ENCODE measurements around the gene LARGE1. TPM values are rescaled to one million over a fixed set of nuclear protein-coding genes. Genes with fewer than 3 reads are reported as not detected.
A peak's percentile ranks its signal among the peaks of the same experiment; 100 is the strongest.

LARGE1 gene
- total and polyA plus RNA-seq, 5 donors, result 23.8 to 100.0 (median 73.1) TPM

DNA sequence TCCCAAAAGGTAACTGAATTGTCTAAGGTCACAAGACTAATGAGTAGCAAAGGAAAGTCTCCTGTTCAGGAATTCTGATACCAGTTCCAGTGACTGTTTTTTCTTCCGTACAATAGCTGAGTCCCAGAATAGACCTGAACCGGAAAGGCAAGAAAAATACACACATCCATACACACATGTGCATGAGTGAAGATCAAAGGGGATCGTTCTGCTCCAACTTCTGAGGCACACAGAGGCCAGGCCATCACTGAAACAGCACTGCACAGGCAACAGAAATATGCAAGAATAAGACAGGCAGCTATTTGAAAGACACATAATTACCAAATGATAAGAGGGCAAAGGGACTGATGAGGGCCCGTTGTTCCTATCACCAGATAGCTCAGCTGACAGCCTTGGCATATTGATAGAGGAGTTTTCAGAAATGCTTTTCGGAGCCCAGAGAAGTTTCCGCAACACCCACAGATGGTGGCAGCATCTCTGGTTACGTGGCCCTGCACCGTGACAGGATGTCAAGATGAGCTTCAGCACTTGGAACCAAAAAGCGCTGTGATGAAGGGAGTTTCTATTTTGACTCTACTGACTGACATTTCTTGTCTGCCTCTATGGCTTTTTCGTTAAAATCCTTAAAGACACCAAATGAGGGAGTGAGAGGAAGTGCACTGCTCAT lies 280.6 kb downstream of the LARGE1 start:
- peak; percentile 73 to 85 for ATAC-seq
- no peaks in the 10 kb centered on the region for H3K27me3 ChIP-seq (ENCODE audit: control insufficient read depth, insufficient read depth)
- intact Hi-C loops (cut with DNase I), result no loop called here
- DNase-seq, result peak in 1 of 3 donors; percentile 47
- no peaks in the 10 kb centered on the region for H3K9me3 ChIP-seq (ENCODE audit: control insufficient read depth, low read length)
- H3K27ac ChIP-seq (ENCODE audit: low read length), result peak overlapping the region; percentile 23
- H3K4me1 ChIP-seq (ENCODE audit: control insufficient read depth, insufficient read depth, low read length), result no peaks in the 10 kb centered on the region
- WGBS, result 51% methylated on average over 10 of the region's 10 CpGs
- H3K4me3 ChIP-seq (ENCODE audit: low read length), result no peak overlapping the region

DNA sequence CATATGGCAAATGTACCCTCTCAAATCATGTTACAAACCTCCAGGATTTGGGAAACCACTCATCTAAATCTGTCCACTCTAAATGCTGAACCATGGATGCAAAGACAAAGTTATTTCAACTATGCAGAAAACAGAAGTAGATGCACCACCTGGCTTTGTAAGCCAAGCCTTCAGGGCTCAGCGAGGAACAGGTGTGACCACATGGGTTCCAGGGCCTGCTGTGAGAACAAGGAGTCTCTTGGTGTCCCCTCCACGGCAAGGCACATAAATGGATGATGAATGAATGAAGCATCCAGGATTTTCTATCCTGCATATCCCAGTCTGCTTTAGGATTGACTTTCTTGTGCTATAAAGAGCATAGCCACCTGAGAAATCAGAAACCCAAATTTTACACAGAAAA lies 284.5 kb downstream of the LARGE1 start:
- no peak for ATAC-seq
- H3K4me1 ChIP-seq (ENCODE audit: control insufficient read depth, insufficient read depth, low read length), result no peaks in the 10 kb centered on the region
- no peak overlapping the region for H3K27ac ChIP-seq (ENCODE audit: low read length)
- H3K4me3 ChIP-seq (ENCODE audit: low read length), result no peak overlapping the region
- no peaks in the 10 kb centered on the region for H3K27me3 ChIP-seq (ENCODE audit: control insufficient read depth, insufficient read depth)
- intact Hi-C loops (cut with DNase I), result no loop called here
- no peaks in the 10 kb centered on the region for H3K9me3 ChIP-seq (ENCODE audit: control insufficient read depth, low read length)
- WGBS, result 68% methylated on average over 2 of the region's 2 CpGs
- DNase-seq, result no peak

DNA sequence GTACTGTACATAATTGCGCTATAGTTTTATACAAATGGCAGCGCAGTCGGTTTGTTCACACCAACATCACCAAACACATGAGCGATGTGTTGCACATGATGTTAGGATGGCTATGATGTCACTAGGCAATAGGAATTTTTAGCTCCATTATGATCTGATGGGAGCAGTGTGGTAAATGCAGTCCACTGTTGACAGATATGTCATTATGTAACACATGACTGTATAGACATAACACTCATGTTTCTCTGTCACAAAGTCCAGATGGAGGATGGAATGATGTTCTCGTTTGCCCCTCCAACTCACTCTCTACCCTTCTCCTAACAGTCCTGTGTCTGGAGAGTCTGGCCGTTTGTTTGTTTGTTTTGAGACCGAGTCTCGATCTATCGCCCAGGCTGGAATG lies 288.5 kb downstream of the LARGE1 start:
- H3K9me3 ChIP-seq (ENCODE audit: control insufficient read depth, low read length), result no peaks in the 10 kb centered on the region
- no peak overlapping the region for H3K27ac ChIP-seq (ENCODE audit: low read length)
- ATAC-seq (no peak), DNase-seq (no peak)
- intact Hi-C loops (cut with DNase I), result no loop called here
- 90% methylated on average over 9 of the region's 9 CpGs for WGBS
- H3K4me1 ChIP-seq (ENCODE audit: control insufficient read depth, insufficient read depth, low read length), result no peaks in the 10 kb centered on the region
- H3K4me3 ChIP-seq (ENCODE audit: low read length), result no peak overlapping the region
- H3K27me3 ChIP-seq (ENCODE audit: control insufficient read depth, insufficient read depth), result no peaks in the 10 kb centered on the region

GRCh38 chr22:33625959-33626358 lies 294.3 kb downstream of the LARGE1 start:
- Histone ChIP-seq H3K27ac (ENCODE audit: low read length) (no peak overlapping the region), H3K4me3 (ENCODE audit: low read length) (no peak overlapping the region)
- intact Hi-C loops (cut with DNase I), result no loop called here

DNA sequence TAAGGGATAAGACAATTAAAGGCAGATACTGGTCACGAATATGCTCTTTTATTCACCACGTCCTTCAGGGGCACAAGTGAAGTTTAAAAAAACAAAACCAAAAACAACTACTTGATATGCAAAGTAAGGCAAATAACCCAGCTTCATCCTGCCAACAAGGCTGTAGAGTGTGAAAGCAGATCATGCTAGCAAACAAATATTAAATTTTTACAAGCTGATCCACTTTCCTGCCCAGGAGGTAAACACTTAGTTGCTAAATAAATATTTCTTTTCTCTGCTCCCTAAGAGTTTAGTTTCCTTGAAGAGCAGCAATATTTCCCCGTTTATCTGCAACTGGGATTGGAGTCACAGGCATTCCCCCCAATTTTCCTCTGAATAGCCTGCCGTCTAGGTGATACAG lies 300.2 kb downstream of the LARGE1 start:
- intact Hi-C loops (cut with DNase I), result no loop called here
- no peaks in the 10 kb centered on the region for H3K9me3 ChIP-seq (ENCODE audit: control insufficient read depth, low read length)
- H3K27me3 ChIP-seq (ENCODE audit: control insufficient read depth, insufficient read depth), result no peaks in the 10 kb centered on the region
- ATAC-seq, result no peak
- no peak for DNase-seq
- WGBS, result 94% methylated on average over 4 of the region's 4 CpGs
- H3K27ac ChIP-seq (ENCODE audit: low read length), result no peak overlapping the region
- peaks cover 2% of the 10 kb centered on the region for H3K4me1 ChIP-seq (ENCODE audit: control insufficient read depth, insufficient read depth, low read length)
- no peak overlapping the region for H3K4me3 ChIP-seq (ENCODE audit: low read length)

More at GRCh38 chr22:33625959-33626358, 294.3 kb downstream of the LARGE1 start:
- WGBS, result 85% methylated on average over 8 of the region's 8 CpGs
- H3K27me3 ChIP-seq (ENCODE audit: control insufficient read depth, insufficient read depth), result no peaks in the 10 kb centered on the region
- ATAC-seq (no peak), DNase-seq (no peak)
- H3K4me1 ChIP-seq (ENCODE audit: control insufficient read depth, insufficient read depth, low read length), result no peaks in the 10 kb centered on the region
- H3K9me3 ChIP-seq (ENCODE audit: control insufficient read depth, low read length), result no peaks in the 10 kb centered on the region

- ATAC-seq, result peak in 1 of 2 donors; percentile 24
These were observed 313.8 kb downstream of the LARGE1 start for GRCh38 chr22:33606504-33606903.

DNA sequence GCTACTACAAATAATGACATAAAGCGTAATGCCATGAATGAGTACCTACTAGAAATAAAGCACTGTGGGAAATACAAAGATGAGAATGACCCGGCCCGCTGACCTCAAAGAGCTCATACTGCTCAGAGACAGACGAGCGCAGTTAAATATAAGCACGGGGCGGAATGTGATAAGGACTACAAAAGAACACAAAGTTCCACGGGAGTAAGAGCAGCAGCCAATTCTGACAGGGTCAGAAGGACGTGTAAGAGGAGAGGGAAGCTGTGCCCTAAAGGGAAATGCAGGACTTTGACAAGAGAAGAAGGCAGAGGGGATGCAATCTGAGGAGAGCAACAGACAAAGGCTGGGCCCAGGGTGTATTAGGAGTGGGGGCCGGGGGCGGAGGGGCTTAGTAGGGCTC lies 314.6 kb downstream of the LARGE1 start:
- H3K27ac ChIP-seq (ENCODE audit: low read length), result peak overlapping the region; percentile 79
- DNase-seq (peak in 2 of 3 donors; percentile 31 to 64), ATAC-seq (peak; percentile 92 to 93)
- H3K4me3 ChIP-seq (ENCODE audit: low read length), result no peak overlapping the region
- H3K9me3 ChIP-seq (ENCODE audit: control insufficient read depth, low read length), result no peaks in the 10 kb centered on the region
- no peaks in the 10 kb centered on the region for H3K27me3 ChIP-seq (ENCODE audit: control insufficient read depth, insufficient read depth)
- WGBS, result 53% methylated on average over 11 of the region's 11 CpGs
- H3K4me1 ChIP-seq (ENCODE audit: control insufficient read depth, insufficient read depth, low read length), result peaks cover 3% of the 10 kb centered on the region
- intact Hi-C loops (cut with DNase I), result no loop called here

More at GRCh38 chr22:33606504-33606903, 313.8 kb downstream of the LARGE1 start:
- Histone ChIP-seq H3K4me3 (ENCODE audit: low read length) (no peak overlapping the region), H3K27me3 (ENCODE audit: control insufficient read depth, insufficient read depth) (no peaks in the 10 kb centered on the region), H3K4me1 (ENCODE audit: control insufficient read depth, insufficient read depth, low read length) (peaks cover 3% of the 10 kb centered on the region), H3K9me3 (ENCODE audit: control insufficient read depth, low read length) (no peaks in the 10 kb centered on the region), H3K27ac (ENCODE audit: low read length) (no peak overlapping the region)
- DNase-seq, result no peak
- intact Hi-C loops (cut with DNase I), result no loop called here
- 93% methylated on average over 7 of the region's 7 CpGs for WGBS

- no peak for DNase-seq
- H3K4me1 ChIP-seq (ENCODE audit: control insufficient read depth, insufficient read depth, low read length), result peaks cover 3% of the 10 kb centered on the region
- intact Hi-C loops (cut with DNase I), result no loop called here
- peak overlapping the region; percentile 56 for H3K27ac ChIP-seq (ENCODE audit: low read length)
- no peaks in the 10 kb centered on the region for H3K27me3 ChIP-seq (ENCODE audit: control insufficient read depth, insufficient read depth)
- ATAC-seq, result no peak
- no peaks in the 10 kb centered on the region for H3K9me3 ChIP-seq (ENCODE audit: control insufficient read depth, low read length)
- no peak overlapping the region for H3K4me3 ChIP-seq (ENCODE audit: low read length)
- WGBS, result 90% methylated on average over 6 of the region's 6 CpGs
These were observed 315.1 kb downstream of the LARGE1 start for GRCh38 chr22:33605221-33605620.

DNA sequence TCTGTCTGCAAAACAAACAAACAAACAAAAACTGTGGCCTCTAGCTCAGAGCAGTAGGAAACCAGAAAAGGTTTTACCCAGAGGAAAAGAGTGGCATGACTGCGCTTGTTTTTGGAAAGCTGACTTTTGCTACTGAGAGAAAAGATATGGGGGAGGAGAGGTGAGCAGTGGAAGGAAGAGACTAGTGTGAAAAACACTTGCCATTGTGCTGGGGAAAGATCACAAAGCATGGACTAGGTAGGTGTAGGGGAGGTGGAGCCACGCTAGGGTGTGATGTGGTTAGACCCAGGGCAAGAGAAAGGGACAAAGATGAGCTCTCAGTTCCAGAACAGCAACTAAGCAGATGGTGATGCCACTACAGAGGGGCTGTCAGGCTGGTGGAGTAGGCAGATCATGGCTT lies 319.2 kb downstream of the LARGE1 start:
- H3K4me1 ChIP-seq (ENCODE audit: control insufficient read depth, insufficient read depth, low read length), result peaks cover 6% of the 10 kb centered on the region
- ATAC-seq (no peak), DNase-seq (no peak)
- 95% methylated on average over 2 of the region's 2 CpGs for WGBS
- H3K9me3 ChIP-seq (ENCODE audit: control insufficient read depth, low read length), result no peaks in the 10 kb centered on the region
- no peak overlapping the region for H3K27ac ChIP-seq (ENCODE audit: low read length)
- intact Hi-C loops (cut with DNase I), result no loop called here
- H3K4me3 ChIP-seq (ENCODE audit: low read length), result no peak overlapping the region
- no peaks in the 10 kb centered on the region for H3K27me3 ChIP-seq (ENCODE audit: control insufficient read depth, insufficient read depth)

GRCh38 chr22:33600595-33600994 lies 319.7 kb downstream of the LARGE1 start:
- Histone ChIP-seq H3K27ac (ENCODE audit: low read length) (no peak overlapping the region), H3K4me1 (ENCODE audit: control insufficient read depth, insufficient read depth, low read length) (peaks cover 4% of the 10 kb centered on the region), H3K9me3 (ENCODE audit: control insufficient read depth, low read length) (no peaks in the 10 kb centered on the region), H3K4me3 (ENCODE audit: low read length) (no peak overlapping the region), H3K27me3 (ENCODE audit: control insufficient read depth, insufficient read depth) (no peaks in the 10 kb centered on the region)
- DNase-seq, result no peak
- ATAC-seq, result no peak
- intact Hi-C loops (cut with DNase I), result no loop called here
- 97% methylated on average over 12 of the region's 12 CpGs for WGBS

DNA sequence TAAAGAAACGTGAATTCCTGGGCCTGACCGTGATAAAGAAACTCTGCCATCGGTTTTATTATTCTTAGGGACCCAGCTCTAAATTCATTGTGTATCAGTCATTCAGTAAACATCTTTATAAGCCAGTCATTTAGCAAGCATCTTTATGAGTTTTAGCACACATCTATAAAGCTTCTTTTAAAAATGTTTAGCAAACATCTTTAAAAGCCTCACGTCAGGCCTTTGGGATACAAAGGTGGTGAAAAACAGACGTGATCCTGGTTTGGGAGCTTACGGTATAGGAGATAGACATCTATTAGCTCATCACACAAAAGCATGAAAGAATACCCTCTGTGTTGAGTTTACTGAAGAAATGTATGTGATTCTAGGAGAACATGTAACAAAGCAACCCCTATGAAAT lies 320.2 kb downstream of the LARGE1 start:
- Histone ChIP-seq H3K4me3 (ENCODE audit: low read length) (no peak overlapping the region), H3K4me1 (ENCODE audit: control insufficient read depth, insufficient read depth, low read length) (peaks cover 4% of the 10 kb centered on the region), H3K27ac (ENCODE audit: low read length) (no peak overlapping the region), H3K27me3 (ENCODE audit: control insufficient read depth, insufficient read depth) (no peaks in the 10 kb centered on the region), H3K9me3 (ENCODE audit: control insufficient read depth, low read length) (no peaks in the 10 kb centered on the region)
- 77% methylated on average over 6 of the region's 6 CpGs for WGBS
- intact Hi-C loops (cut with DNase I), result no loop called here
- ATAC-seq (no peak), DNase-seq (no peak)

DNA sequence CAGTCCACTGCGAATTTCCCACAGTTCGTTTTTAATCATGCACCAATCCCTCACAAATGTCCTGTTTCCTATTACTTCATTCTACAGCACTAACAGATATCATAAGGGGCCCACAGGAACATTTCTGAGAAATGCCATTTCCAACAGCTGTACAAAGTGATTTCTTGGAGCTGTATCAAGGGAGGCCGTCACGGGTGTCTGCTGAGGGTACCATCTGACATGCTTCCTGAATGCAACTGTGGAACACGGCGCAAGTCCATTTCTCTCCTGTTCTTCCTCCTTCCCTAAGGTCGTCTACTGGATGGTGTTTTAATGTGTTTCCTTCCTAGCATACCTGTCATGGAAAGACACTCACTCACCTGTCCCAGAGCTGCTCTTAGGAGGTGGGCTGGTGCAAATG lies 320.7 kb downstream of the LARGE1 start:
- ATAC-seq, result peak in 1 of 2 donors; percentile 15
- intact Hi-C loops (cut with DNase I), result no loop called here

More for the DNA sequence above, 320.7 kb downstream of the LARGE1 start:
- no peak overlapping the region for H3K27ac ChIP-seq (ENCODE audit: low read length)
- no peaks in the 10 kb centered on the region for H3K27me3 ChIP-seq (ENCODE audit: control insufficient read depth, insufficient read depth)
- no peak overlapping the region for H3K4me3 ChIP-seq (ENCODE audit: low read length)
- WGBS, result 75% methylated on average over 7 of the region's 7 CpGs
- no peaks in the 10 kb centered on the region for H3K9me3 ChIP-seq (ENCODE audit: control insufficient read depth, low read length)
- no peak for DNase-seq
- peaks cover 4% of the 10 kb centered on the region for H3K4me1 ChIP-seq (ENCODE audit: control insufficient read depth, insufficient read depth, low read length)

All from right cardiac atrium (tissue), 5 donors.